Natural killer cell (primary cell): Measurements from ENCODE around the gene STT3B. TPM values are rescaled to one million over a fixed set of nuclear protein-coding genes. Genes with fewer than 3 reads are reported as not detected.

Source experiments
- ATAC-seq, 3 donors: fragments of 150-1000 bp in 2 of 3; fragments of 200-7000 bp in 1 of 3; cut with Tn5 transposase; 1 replicate in 1 of 3; 2 replicates in 2 of 3; pipeline ENCODE4 v1.10.0; 2021; ENCODE audit warnings: mild to moderate bottlenecking in 2 of 3, moderate library complexity in 2 of 3
- DNase-seq, 2 donors: peaks; one replicate each; pipeline versions ENCODE4 v3.0.0 to v3.0.0-alpha.2; 2013 to 2021; ENCODE audit warnings: mixed read lengths in 1 of 2
- H3K27ac ChIP-seq: one replicate; pipeline ENCODE4 v1.5.1; 2013; ENCODE audit warnings: mild to moderate bottlenecking, low read length
- H3K27me3 ChIP-seq: one replicate; pipeline ENCODE4 v1.6.1; 2013; ENCODE audit warnings: low read length; ENCODE audit not compliant: control insufficient read depth, insufficient read depth
- H3K36me3 ChIP-seq: one replicate; pipeline ENCODE4 v1.6.1; 2013; ENCODE audit warnings: low read length; ENCODE audit not compliant: control insufficient read depth, insufficient read depth
- H3K4me1 ChIP-seq: one replicate; pipeline ENCODE4 v1.6.1; 2013; ENCODE audit warnings: low read length; ENCODE audit not compliant: control insufficient read depth, insufficient read depth
- H3K4me3 ChIP-seq: one replicate; pipeline ENCODE4 v1.5.1; 2013; ENCODE audit warnings: low read length
- H3K9me3 ChIP-seq: one replicate; pipeline ENCODE4 v1.6.1; 2013; ENCODE audit warnings: low read length; ENCODE audit not compliant: control insufficient read depth, insufficient read depth
- H3K27ac Mint-ChIP-seq, 2 donors: one replicate each; pipeline ENCODE4 v1.8.0; 2022; ENCODE audit warnings: mild to moderate bottlenecking in 2 of 2, mixed read lengths in 2 of 2, moderate library complexity in 1 of 2
- H3K27me3 Mint-ChIP-seq, 2 donors: one replicate each; pipeline ENCODE4 v1.8.0; 2022; ENCODE audit warnings: low read depth in 2 of 2, mixed read lengths in 2 of 2
- H3K36me3 Mint-ChIP-seq: one replicate; pipeline ENCODE4 v1.8.0; 2022; ENCODE audit warnings: mixed read lengths
- H3K4me1 Mint-ChIP-seq, 2 donors: one replicate each; pipeline ENCODE4 v1.8.0; 2022; ENCODE audit warnings: mixed read lengths in 2 of 2
- H3K4me3 Mint-ChIP-seq: one replicate; pipeline ENCODE4 v1.8.0; 2022; ENCODE audit warnings: mild to moderate bottlenecking, moderate library complexity, mixed read lengths
- H3K9me3 Mint-ChIP-seq, 2 donors: one replicate each; pipeline ENCODE4 v1.8.0; 2022; ENCODE audit warnings: mixed read lengths in 2 of 2
- CTCF ChIP-seq: fragments of 200-600 bp; IDR thresholded peaks from one replicate; pipeline ENCODE4 v1.8.0; 2022; ENCODE audit warnings: antibody characterized with exemption
- WGBS: methylation state at CpG from one replicate; pipeline ENCODE4 v1.1.7; 2013; ENCODE audit warnings: missing lambda C conversion rate; ENCODE audit not compliant: insufficient coverage; 5-methylcytosine and 5-hydroxymethylcytosine counted together
- intact Hi-C: fragments of 100-400 bp; cut with micrococcal nuclease; formaldehyde crosslinking; loops from one replicate; pipeline ENCODE4 v1.14.2; 2022
- total RNA-seq, 4 donors: library from RNA; stranded (reverse); fragments of 120-200 nt in 1 of 4; gene quantifications; one replicate each; pipeline versions ENCODE4 v1.2.3 to v1.2.4, GENCODE V29; 2013 to 2022

STT3B gene
- total RNA-seq, 3 donors from 2014 or later (not counting 1 experiment from before 2014, with no cell fraction given) = 83.4 to 132 (median 99.0) TPM

- H3K4me1 Mint-ChIP-seq = no peaks in the 10 kb centered on the region
- DNase-seq (no peak), ATAC-seq (no peak)
- Histone ChIP-seq H3K36me3 (no peaks in the 10 kb centered on the region), H3K4me1 (no peaks in the 10 kb centered on the region), H3K9me3 (peaks cover 34% of the 10 kb centered on the region), H3K27me3 (no peaks in the 10 kb centered on the region), H3K4me3 (no peak overlapping the region), H3K27ac (no peak overlapping the region)
- no peak overlapping the region for H3K4me3 Mint-ChIP-seq
- H3K27me3 Mint-ChIP-seq = no peaks in the 10 kb centered on the region
- intact Hi-C loops = no loop called here
- 88% methylated on average over 1 of the region's 1 CpG for WGBS
- peaks cover 38 to 59% of the 10 kb centered on the region in 2 donors for H3K9me3 Mint-ChIP-seq
- no peak for TF ChIP-seq CTCF
- no peak overlapping the region for H3K27ac Mint-ChIP-seq
- peaks cover 93% of the 10 kb centered on the region for H3K36me3 Mint-ChIP-seq
These were observed 120.7 kb downstream of the STT3B start for GRCh38 chr3:31653464-31653863.

- Mint-ChIP-seq H3K9me3 (peaks cover 34 to 50% of the 10 kb centered on the region in 2 donors), H3K27ac (no peak overlapping the region), H3K36me3 (peaks cover 82% of the 10 kb centered on the region), H3K4me1 (no peaks in the 10 kb centered on the region), H3K27me3 (no peaks in the 10 kb centered on the region), H3K4me3 (no peak overlapping the region)
- H3K27me3 ChIP-seq = no peaks in the 10 kb centered on the region
- H3K27ac ChIP-seq = no peak overlapping the region
- H3K36me3 ChIP-seq = no peaks in the 10 kb centered on the region
- no peak overlapping the region for H3K4me3 ChIP-seq
- intact Hi-C loops = no loop called here
- ATAC-seq (no peak), DNase-seq (no peak)
- TF ChIP-seq CTCF = no peak
- peaks cover 34% of the 10 kb centered on the region for H3K9me3 ChIP-seq
- no peaks in the 10 kb centered on the region for H3K4me1 ChIP-seq
These were observed 122.3 kb downstream of the STT3B start for GRCh38 chr3:31654998-31655397.

GRCh38 chr3:31659246-31659645, 126.5 kb downstream of the STT3B start:
- no peak overlapping the region for H3K27ac ChIP-seq
- no peaks in the 10 kb centered on the region for H3K27me3 ChIP-seq
- Mint-ChIP-seq H3K27ac (no peak overlapping the region), H3K27me3 (peaks cover 0 to 6% of the 10 kb centered on the region in 2 donors), H3K9me3 (peaks cover 19 to 25% of the 10 kb centered on the region in 2 donors), H3K4me1 (no peaks in the 10 kb centered on the region), H3K4me3 (no peak overlapping the region), H3K36me3 (peaks cover 41% of the 10 kb centered on the region)
- no peak for DNase-seq
- H3K4me3 ChIP-seq = no peak overlapping the region
- intact Hi-C loops = no loop called here
- H3K36me3 ChIP-seq = no peaks in the 10 kb centered on the region
- H3K4me1 ChIP-seq = no peaks in the 10 kb centered on the region
- no peak for TF ChIP-seq CTCF
- no peak for ATAC-seq
- peaks cover 15% of the 10 kb centered on the region for H3K9me3 ChIP-seq

- TF ChIP-seq CTCF = no peak
- no peaks in the 10 kb centered on the region for H3K36me3 ChIP-seq
- no peak overlapping the region for H3K27ac Mint-ChIP-seq
- no peaks in the 10 kb centered on the region for H3K4me1 Mint-ChIP-seq
- H3K4me1 ChIP-seq = no peaks in the 10 kb centered on the region
- DNase-seq = no peak
- no peak overlapping the region for H3K4me3 ChIP-seq
- H3K27me3 Mint-ChIP-seq = peaks cover 0 to 6% of the 10 kb centered on the region in 2 donors
- intact Hi-C loops = no loop called here
- 95% methylated on average over 2 of the region's 5 CpGs for WGBS
- H3K4me3 Mint-ChIP-seq = no peak overlapping the region
- H3K36me3 Mint-ChIP-seq = peaks cover 23% of the 10 kb centered on the region
- no peak for ATAC-seq
- H3K9me3 ChIP-seq = peaks cover 6% of the 10 kb centered on the region
- peaks cover 12% of the 10 kb centered on the region in 2 donors for H3K9me3 Mint-ChIP-seq
- H3K27ac ChIP-seq = no peak overlapping the region
- no peaks in the 10 kb centered on the region for H3K27me3 ChIP-seq
These were observed 128.6 kb downstream of the STT3B start for GRCh38 chr3:31661286-31661685.
